ENCODE data around the gene MACROH2A1. TPM values are rescaled to one million over a fixed set of nuclear protein-coding genes. Genes with fewer than 3 reads are reported as not detected.
"Not testable (repeated sequence)": the region's sequence is repeated elsewhere in the genome, so short reads cannot be mapped to it uniquely, and the experiment has no call there.

Gene MACROH2A1
- total RNA-seq, 2 donors from 2014 or later, result 163 to 252 TPM

DNA sequence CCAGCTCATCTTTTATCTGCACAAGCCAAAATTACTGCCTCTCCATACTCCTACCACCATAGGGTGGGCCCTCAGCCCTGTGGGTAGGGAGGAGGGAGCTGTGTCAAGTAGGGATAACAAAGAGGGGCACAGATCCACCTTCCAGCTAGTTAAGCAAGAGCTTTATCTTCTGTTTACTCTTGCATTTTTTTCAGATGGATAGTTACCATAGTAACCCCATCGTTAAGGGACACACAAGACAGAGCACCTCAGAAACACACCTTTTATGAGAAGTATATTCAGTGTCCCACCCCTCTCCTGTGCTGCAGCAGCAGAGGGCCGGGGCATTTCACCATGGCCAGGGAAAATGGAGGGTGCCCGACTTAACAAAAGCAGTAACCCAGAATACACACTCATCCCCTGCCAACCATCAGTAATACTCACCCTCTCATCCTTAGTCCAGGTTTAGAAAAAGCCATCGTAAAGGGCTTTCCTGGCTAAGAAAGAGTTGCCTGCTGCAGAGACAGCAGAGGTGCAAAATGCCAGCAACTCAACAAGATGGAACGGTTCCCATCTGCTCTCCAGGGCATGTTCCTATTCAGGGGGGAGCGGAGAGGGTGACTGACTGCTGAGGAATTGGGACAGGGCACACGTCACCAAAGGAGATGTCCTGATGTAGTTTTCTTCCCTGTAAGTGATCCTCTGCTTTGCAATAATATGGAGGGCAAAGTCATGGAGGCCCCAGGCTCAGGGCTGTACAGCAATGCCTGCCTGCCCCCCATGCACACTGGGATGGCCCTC is 25.1 kb downstream of the MACROH2A1 start:
- DNase-seq (ENCODE audit: low spot score) (no peak), ATAC-seq (no peak)
- H3K27me3 Mint-ChIP-seq, result no peaks in the 10 kb centered on the region
- H3K4me3 Mint-ChIP-seq, result no peak overlapping the region
- H3K4me1 Mint-ChIP-seq (ENCODE audit: low read depth in 2 of 2), result peaks cover 47% of the 10 kb centered on the region in 2 donors
- no peaks in the 10 kb centered on the region for H3K36me3 Mint-ChIP-seq
- no peak overlapping the region for H3K27ac Mint-ChIP-seq
- H3K9me3 Mint-ChIP-seq, result no peaks in the 10 kb centered on the region

GRCh38 chr5:135372654-135373381 is 26.2 kb downstream of the MACROH2A1 start:
- DNase-seq (ENCODE audit: low spot score), result no peak
- H3K27me3 Mint-ChIP-seq, result no peaks in the 10 kb centered on the region

DNA sequence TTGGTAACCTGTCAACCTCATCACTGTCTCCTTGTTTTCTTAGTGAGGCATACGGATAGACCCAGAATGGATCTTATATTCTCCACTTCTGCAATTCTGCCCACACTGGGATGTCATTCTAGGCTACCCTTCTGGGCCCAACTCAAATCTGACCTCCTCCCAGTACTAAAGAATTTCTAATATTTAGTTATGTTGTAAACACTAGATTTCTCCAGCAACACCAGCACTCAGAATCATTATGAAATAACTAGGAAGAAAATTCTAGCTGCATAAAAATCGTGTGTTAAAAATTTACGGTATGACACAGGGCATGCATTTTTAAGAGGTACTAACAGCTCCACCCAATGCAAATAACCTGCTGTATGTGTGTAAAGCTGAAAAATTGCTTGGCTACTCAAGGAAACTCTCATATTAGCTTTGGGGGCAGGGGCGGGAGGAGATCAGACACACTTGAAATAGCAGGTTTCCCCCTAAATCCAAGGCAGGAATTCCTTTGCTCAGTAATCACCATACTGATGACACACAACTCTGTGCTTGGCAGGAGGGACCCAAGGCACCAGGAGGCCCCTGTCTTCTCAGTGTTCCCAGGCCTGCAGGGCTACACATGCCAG is 27.3 kb downstream of the MACROH2A1 start:
- no peak for DNase-seq (ENCODE audit: low spot score)
- H3K9me3 Mint-ChIP-seq, result no peaks in the 10 kb centered on the region

More at GRCh38 chr5:135372654-135373381, 26.2 kb downstream of the MACROH2A1 start:
- Mint-ChIP-seq H3K9me3 (no peaks in the 10 kb centered on the region), H3K27ac (peak overlapping the region; percentile 14 to 47), H3K4me1 (ENCODE audit: low read depth in 2 of 2) (peaks cover 37 to 40% of the 10 kb centered on the region in 2 donors), H3K36me3 (no peaks in the 10 kb centered on the region), H3K4me3 (no peak overlapping the region)
- no peak for ATAC-seq

GRCh38 chr5:135369952-135370351 is 29.1 kb downstream of the MACROH2A1 start:
- H3K27me3 Mint-ChIP-seq, result no peaks in the 10 kb centered on the region
- DNase-seq (ENCODE audit: low spot score) (no peak), ATAC-seq (no peak)
- no peak overlapping the region for H3K4me3 Mint-ChIP-seq
- peaks cover 23 to 27% of the 10 kb centered on the region in 2 donors for H3K4me1 Mint-ChIP-seq (ENCODE audit: low read depth in 2 of 2)
- H3K9me3 Mint-ChIP-seq, result no peaks in the 10 kb centered on the region
- peaks cover 11% of the 10 kb centered on the region for H3K36me3 Mint-ChIP-seq
- H3K27ac Mint-ChIP-seq, result no peak overlapping the region

More for the DNA sequence above, 27.3 kb downstream of the MACROH2A1 start:
- peaks cover 5% of the 10 kb centered on the region for H3K36me3 Mint-ChIP-seq
- no peak overlapping the region for H3K4me3 Mint-ChIP-seq
- no peak overlapping the region for H3K27ac Mint-ChIP-seq
- ATAC-seq, result no peak
- peaks cover 27 to 32% of the 10 kb centered on the region in 2 donors for H3K4me1 Mint-ChIP-seq (ENCODE audit: low read depth in 2 of 2)
- no peaks in the 10 kb centered on the region for H3K27me3 Mint-ChIP-seq

DNA sequence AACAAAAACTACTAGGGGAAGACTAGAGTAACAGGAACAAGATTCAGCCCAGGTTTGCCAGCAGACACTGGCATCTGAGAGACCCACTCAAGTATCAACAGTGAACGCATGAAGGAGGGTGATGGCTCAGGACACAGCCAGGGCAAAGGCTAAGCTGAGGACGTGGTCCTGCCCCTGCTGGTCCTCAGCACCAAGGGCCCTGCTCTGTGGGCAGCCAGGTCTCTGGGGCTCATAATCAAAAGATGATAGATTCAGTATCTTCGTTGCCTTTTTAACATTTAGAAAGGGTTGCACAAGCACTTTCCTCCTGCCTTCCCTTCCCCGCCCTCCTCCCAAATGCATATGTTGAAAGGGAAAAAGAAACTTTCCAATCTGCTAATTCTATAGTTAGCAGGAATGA is 31.5 kb downstream of the MACROH2A1 start:
- Mint-ChIP-seq H3K27me3 (no peaks in the 10 kb centered on the region), H3K36me3 (peaks cover 11% of the 10 kb centered on the region), H3K9me3 (no peaks in the 10 kb centered on the region)

DNA sequence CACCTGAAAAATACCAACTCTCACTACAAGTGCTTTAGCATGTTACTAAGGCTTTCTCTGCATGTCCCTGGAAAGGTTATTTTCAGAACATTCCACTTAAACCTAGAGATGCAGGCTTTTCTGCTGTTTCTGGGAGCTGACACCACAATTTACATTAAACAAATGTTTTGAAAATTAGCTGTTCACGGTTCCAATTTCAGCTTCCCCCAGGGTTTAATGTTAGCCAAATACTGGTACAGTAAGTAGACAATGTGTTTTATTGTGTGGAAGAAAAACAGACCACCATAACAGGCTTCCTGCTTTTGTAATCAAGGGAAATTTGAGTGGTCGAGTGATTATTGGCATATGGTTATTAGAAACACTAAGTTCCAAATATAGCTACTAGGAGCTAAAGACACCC is 32.0 kb downstream of the MACROH2A1 start:
- H3K4me1 Mint-ChIP-seq (ENCODE audit: low read depth in 2 of 2), result peaks cover 9 to 18% of the 10 kb centered on the region in 2 donors
- H3K36me3 Mint-ChIP-seq, result peaks cover 11% of the 10 kb centered on the region
- DNase-seq (ENCODE audit: low spot score), result no peak

More for the DNA sequence above, 31.5 kb downstream of the MACROH2A1 start:
- Mint-ChIP-seq H3K4me3 (no peak overlapping the region), H3K27ac (no peak overlapping the region), H3K4me1 (ENCODE audit: low read depth in 2 of 2) (peaks cover 12 to 21% of the 10 kb centered on the region in 2 donors)
- ATAC-seq, result no peak
- DNase-seq (ENCODE audit: low spot score), result no peak

GRCh38 chr5:135365281-135365680 is 33.8 kb downstream of the MACROH2A1 start:
- H3K36me3 Mint-ChIP-seq, result peaks cover 11% of the 10 kb centered on the region

More for the DNA sequence above, 32.0 kb downstream of the MACROH2A1 start:
- H3K4me3 Mint-ChIP-seq, result no peak overlapping the region
- no peaks in the 10 kb centered on the region for H3K9me3 Mint-ChIP-seq
- no peak overlapping the region for H3K27ac Mint-ChIP-seq
- ATAC-seq, result no peak
- H3K27me3 Mint-ChIP-seq, result no peaks in the 10 kb centered on the region

DNA sequence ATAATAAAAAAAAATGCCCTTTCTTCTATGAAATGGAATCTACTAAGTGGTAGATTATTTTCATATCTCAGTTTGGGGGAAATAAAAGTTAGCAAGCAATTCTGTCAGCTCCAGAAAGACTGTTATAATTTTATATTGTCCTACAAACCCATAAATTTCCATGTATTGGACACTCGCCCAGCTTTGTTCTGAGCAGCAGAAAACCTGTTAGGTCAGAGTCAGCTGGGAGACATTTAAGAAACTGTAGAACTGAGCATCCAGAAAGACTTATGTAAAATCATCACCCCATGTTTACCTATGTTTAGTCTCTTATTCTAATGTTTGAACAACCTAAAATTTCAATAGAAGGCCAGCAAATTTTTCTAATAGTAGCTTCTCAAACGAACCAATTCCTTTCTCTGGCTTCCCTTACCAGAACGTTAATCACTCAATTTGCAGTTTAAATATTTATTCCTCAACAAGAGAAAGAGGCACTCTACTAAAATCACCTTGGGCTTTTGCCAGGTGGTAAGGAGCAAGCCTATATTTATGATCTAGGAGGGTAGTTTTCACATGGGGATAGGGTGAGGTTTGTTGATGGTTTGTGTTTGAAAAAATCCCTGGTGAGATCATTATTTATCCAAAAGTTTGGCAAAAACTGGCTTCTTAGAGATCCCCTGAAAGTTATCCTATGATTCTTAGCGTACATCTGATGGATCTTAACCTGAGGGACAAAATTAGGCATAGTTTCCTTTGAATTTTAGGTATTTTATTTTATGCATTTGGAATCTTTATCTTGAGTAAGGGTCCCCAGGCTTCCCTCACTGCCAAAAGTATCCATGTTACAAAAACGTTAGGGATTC is 34.4 kb downstream of the MACROH2A1 start:
- Mint-ChIP-seq H3K27me3 (no peaks in the 10 kb centered on the region), H3K27ac (no peak overlapping the region), H3K4me3 (no peak overlapping the region), H3K4me1 (ENCODE audit: low read depth in 2 of 2) (peaks cover 19 to 24% of the 10 kb centered on the region in 2 donors), H3K36me3 (peaks cover 11% of the 10 kb centered on the region), H3K9me3 (no peaks in the 10 kb centered on the region)
- no peak for ATAC-seq
- DNase-seq (ENCODE audit: low spot score), result no peak

More at GRCh38 chr5:135365281-135365680, 33.8 kb downstream of the MACROH2A1 start:
- Mint-ChIP-seq H3K27me3 (no peaks in the 10 kb centered on the region), H3K9me3 (no peaks in the 10 kb centered on the region), H3K4me1 (ENCODE audit: low read depth in 2 of 2) (peaks cover 19 to 25% of the 10 kb centered on the region in 2 donors), H3K4me3 (no peak overlapping the region), H3K27ac (peak overlapping the region in 1 of 2 donors; percentile 12)
- DNase-seq (ENCODE audit: low spot score) (no peak), ATAC-seq (no peak)

GRCh38 chr5:135363342-135363741 is 35.7 kb downstream of the MACROH2A1 start:
- not testable (repeated sequence) for DNase-seq (ENCODE audit: low spot score); H3K4me3 Mint-ChIP-seq

GRCh38 chr5:135362102-135362501 is 36.9 kb downstream of the MACROH2A1 start:
- no peak overlapping the region for H3K4me3 Mint-ChIP-seq
- H3K27me3 Mint-ChIP-seq, result no peaks in the 10 kb centered on the region
- no peaks in the 10 kb centered on the region for H3K9me3 Mint-ChIP-seq
- peaks cover 19 to 30% of the 10 kb centered on the region in 2 donors for H3K4me1 Mint-ChIP-seq (ENCODE audit: low read depth in 2 of 2)
- DNase-seq (ENCODE audit: low spot score), result no peak
- H3K36me3 Mint-ChIP-seq, result peaks cover 11% of the 10 kb centered on the region
- H3K27ac Mint-ChIP-seq, result no peak overlapping the region
- no peak for ATAC-seq

More at GRCh38 chr5:135363342-135363741, 35.7 kb downstream of the MACROH2A1 start:
- ATAC-seq, H3K9me3 Mint-ChIP-seq, H3K27me3 Mint-ChIP-seq, H3K27ac Mint-ChIP-seq: not testable (repeated sequence)
- Mint-ChIP-seq H3K36me3 (peaks cover 15% of the 10 kb centered on the region), H3K4me1 (ENCODE audit: low read depth in 2 of 2) (peaks cover 19 to 27% of the 10 kb centered on the region in 2 donors)

DNA sequence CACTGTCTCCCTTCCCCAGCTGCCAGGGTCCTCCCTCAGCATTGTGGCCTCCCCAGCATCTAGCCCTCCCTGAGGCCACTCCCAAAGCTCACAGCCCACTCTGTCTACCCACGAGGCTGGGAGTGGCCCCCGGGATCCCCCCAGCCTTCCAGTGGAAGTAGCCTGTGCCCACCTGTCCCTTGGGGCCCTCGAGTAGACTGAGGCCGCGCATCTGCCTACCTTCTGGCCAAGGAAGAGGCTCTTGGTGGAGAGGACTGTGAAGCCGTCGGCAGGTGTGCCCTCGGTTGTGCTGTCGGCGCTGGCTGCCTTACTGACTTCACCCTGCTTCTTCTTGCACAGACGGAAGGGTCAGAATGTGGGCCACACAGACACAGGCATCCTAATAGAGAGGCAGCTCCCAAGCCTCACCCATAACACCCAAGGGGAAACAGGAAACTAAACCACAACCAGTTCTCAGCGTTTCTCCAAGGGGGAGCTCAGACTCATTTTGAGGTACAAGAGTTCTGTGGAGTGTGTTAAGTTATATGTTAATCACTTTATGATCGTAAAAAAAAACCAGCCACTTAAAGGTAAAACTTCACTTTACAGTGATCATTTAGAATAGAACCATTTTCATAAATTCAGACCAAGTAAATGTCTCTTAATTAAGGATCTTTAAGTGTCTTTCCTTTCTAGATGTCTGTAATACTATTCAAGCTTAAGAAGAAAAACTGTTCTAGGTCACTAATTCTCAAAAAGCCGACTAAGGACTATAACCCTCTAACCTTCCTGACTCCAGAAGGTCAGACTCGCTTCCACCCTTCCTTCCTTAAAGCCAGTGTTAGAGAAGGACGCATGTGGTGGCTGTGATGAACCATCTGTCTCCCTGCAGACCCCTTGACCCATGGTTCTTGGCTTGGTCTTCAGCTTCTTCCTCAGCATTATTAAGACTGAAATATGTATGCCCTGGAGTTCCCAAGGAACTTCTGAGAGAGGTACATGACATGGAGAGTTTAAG is 38.5 kb downstream of the MACROH2A1 start:
- peak; percentile 43 to 60 for ATAC-seq
- H3K27me3 Mint-ChIP-seq, result no peaks in the 10 kb centered on the region

More for the DNA sequence above, 38.5 kb downstream of the MACROH2A1 start:
- Mint-ChIP-seq H3K36me3 (peaks cover 6% of the 10 kb centered on the region), H3K4me1 (ENCODE audit: low read depth in 2 of 2) (peaks cover 13 to 27% of the 10 kb centered on the region in 2 donors), H3K4me3 (no peak overlapping the region), H3K9me3 (no peaks in the 10 kb centered on the region), H3K27ac (peak overlapping the region in 1 of 2 donors; percentile 68)
- no peak for DNase-seq (ENCODE audit: low spot score)
